Measurements from ENCODE around the gene FOXN4.

Gene FOXN4

DNA sequence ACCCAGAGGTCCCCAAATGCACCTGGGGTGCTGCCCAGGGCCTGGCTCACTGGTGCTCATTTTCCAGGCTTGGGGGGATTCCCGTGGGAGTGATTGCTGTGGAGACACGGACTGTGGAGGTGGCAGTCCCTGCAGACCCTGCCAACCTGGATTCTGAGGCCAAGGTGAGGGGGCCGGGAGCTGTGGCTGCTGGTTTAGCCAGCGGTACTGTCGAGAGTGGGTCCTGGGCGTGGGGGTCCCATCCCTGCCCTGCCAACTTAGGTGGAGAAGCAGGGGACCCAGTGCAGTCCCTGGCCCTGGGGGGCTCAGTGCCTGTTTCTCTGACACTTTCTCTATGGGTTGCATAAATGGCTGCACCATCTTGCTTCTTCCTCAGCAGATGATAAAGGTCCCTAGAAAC lies 50.9 kb downstream of the FOXN4 start:
- Mint-ChIP-seq H3K27me3 (no peaks in the 10 kb centered on the region), H3K27ac (no peak overlapping the region), H3K9me3 (peaks cover 6 to 9% of the 10 kb centered on the region in 2 donors), H3K4me1 (ENCODE audit: low read depth in 2 of 2) (no peaks in the 10 kb centered on the region), H3K4me3 (no peak overlapping the region), H3K36me3 (ENCODE audit: insufficient read depth) (peaks cover 7% of the 10 kb centered on the region)
- ATAC-seq (replicated peaks) (no peak), DNase-seq (no peak)

DNA sequence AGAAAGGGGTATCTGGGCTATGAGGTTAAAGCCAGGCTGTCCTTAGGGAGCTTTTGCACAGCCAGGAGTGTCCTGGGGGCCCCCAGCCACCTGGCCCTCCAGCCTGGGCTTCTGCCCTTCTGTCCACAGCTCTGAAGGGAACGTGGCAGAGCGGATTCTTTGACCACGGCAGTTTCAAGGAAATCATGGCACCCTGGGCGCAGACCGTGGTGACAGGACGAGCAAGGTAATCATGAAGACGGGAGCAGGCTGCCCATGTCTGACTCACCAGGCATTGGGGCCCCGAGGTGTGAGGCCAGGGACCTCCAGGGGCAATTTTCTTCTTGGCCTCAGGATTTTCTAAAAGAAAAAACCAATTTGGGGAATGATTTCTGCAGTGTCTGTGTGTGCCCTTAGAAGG lies 53.1 kb downstream of the FOXN4 start:
- Mint-ChIP-seq H3K36me3 (ENCODE audit: insufficient read depth) (peaks cover 8% of the 10 kb centered on the region), H3K27ac (no peak overlapping the region), H3K27me3 (no peaks in the 10 kb centered on the region), H3K4me3 (no peak overlapping the region), H3K4me1 (ENCODE audit: low read depth in 2 of 2) (no peaks in the 10 kb centered on the region), H3K9me3 (peaks cover 7 to 13% of the 10 kb centered on the region in 2 donors)
- ATAC-seq (replicated peaks): no peak
- DNase-seq: no peak

DNA sequence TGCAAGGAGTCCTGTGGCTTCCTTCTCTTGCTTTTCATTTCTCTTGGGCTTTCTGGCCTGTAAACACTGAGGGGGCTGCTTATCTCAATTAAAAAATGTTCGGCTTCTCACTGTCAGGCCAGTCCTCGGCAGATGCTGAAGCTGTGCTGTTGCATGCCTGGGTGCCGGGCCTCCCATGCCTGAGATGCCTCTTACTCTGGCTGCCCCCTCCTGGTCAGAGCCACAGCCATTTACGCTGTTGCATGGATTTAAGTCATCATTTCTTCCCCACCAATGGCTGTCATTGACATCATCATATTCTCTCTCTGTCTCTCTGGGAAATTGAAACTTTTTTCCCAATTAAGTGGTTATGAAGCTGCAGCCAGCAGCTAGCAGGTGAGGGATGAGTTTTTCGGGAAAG lies 53.7 kb downstream of the FOXN4 start:
- DNase-seq (no peak), ATAC-seq (replicated peaks) (no peak)
- Mint-ChIP-seq H3K36me3 (ENCODE audit: insufficient read depth) (peaks cover 8% of the 10 kb centered on the region), H3K4me3 (no peak overlapping the region), H3K27ac (no peak overlapping the region), H3K9me3 (peaks cover 7 to 13% of the 10 kb centered on the region in 2 donors), H3K4me1 (ENCODE audit: low read depth in 2 of 2) (no peaks in the 10 kb centered on the region), H3K27me3 (no peaks in the 10 kb centered on the region)

DNA sequence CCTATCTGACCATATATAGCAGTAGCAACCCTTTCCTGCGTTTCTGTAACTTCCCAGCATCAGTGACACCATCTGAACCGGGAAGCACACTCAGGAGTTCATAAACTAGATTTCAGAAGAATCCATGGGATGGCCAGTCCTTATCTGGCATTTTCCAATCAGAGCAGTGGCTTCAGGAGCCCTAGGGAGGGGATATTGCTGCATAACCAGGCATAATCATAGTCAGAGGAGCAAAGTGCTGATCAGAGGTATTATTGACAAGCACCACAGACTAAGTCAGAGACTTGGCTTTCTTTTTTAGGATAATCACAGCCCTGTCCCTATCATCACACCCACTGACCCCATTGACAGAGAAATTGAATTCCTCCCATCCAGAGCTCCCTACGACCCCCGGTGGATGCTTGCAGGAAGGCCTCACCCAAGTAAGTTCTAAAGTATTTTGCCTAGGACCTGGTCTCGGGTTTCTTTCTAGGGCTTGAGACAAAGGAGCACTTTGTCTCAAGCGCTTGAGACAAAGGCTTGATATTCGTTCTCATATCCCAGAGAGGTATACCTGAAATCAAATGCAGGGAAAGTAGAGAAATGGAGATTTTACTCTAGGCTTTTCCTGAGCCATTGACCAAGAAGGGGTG lies 55.1 kb downstream of the FOXN4 start:
- DNase-seq (no peak), ATAC-seq (replicated peaks) (no peak)
- H3K4me3 Mint-ChIP-seq: no peak overlapping the region
- no peak overlapping the region for H3K27ac Mint-ChIP-seq
- peaks cover 4% of the 10 kb centered on the region for H3K36me3 Mint-ChIP-seq (ENCODE audit: insufficient read depth)
- no peaks in the 10 kb centered on the region for H3K4me1 Mint-ChIP-seq (ENCODE audit: low read depth in 2 of 2)
- peaks cover 7 to 13% of the 10 kb centered on the region in 2 donors for H3K9me3 Mint-ChIP-seq
- no peaks in the 10 kb centered on the region for H3K27me3 Mint-ChIP-seq

DNA sequence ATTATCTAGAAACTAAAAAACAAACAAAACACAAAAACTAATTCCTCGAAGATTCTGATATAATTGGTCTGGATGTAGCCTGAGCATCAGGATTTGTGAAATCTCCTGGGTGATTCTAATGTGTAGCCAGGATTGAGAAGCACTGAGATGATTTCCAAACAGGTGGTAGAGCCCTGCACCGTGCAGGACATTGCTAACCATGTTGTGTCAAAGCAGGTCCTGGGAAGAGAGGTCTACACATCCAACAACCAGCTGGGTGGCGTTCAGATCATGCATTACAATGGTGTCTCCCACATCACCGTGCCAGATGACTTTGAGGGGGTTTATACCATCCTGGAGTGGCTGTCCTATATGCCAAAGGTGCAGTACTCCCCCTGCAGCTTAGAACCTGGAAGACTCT lies 56.3 kb downstream of the FOXN4 start:
- no peaks in the 10 kb centered on the region for H3K4me1 Mint-ChIP-seq (ENCODE audit: low read depth in 2 of 2)
- no peak overlapping the region for H3K4me3 Mint-ChIP-seq
- DNase-seq: no peak
- ATAC-seq (replicated peaks): no peak
- peaks cover 7 to 13% of the 10 kb centered on the region in 2 donors for H3K9me3 Mint-ChIP-seq
- H3K27ac Mint-ChIP-seq: no peak overlapping the region
- peaks cover 4% of the 10 kb centered on the region for H3K36me3 Mint-ChIP-seq (ENCODE audit: insufficient read depth)
- H3K27me3 Mint-ChIP-seq: no peaks in the 10 kb centered on the region

DNA sequence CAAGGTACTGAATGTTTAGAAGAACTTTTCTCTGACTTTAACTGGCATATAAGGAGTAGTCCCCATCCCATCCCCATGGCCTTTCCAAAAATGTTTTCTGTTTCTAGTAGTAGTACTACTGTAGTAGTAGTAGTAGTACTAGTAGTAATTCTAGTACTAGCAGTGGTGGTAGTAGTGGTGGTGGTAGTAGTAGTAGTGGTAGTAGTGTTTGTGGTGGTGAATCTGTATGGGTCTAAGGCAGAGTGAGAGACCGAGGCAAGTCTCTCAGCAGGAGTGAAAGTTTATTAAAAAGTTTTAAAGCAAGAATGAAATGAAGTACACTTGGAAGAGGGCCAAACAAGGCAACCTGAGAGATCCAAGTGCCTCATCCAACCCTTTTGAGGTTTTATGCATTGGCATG lies 58.6 kb downstream of the FOXN4 start:
- Mint-ChIP-seq H3K27ac (no peak overlapping the region), H3K4me3 (no peak overlapping the region), H3K9me3 (peaks cover 7 to 13% of the 10 kb centered on the region in 2 donors), H3K4me1 (ENCODE audit: low read depth in 2 of 2) (no peaks in the 10 kb centered on the region), H3K27me3 (no peaks in the 10 kb centered on the region), H3K36me3 (ENCODE audit: insufficient read depth) (peaks cover 8% of the 10 kb centered on the region)
- DNase-seq (no peak), ATAC-seq (replicated peaks) (no peak)

DNA sequence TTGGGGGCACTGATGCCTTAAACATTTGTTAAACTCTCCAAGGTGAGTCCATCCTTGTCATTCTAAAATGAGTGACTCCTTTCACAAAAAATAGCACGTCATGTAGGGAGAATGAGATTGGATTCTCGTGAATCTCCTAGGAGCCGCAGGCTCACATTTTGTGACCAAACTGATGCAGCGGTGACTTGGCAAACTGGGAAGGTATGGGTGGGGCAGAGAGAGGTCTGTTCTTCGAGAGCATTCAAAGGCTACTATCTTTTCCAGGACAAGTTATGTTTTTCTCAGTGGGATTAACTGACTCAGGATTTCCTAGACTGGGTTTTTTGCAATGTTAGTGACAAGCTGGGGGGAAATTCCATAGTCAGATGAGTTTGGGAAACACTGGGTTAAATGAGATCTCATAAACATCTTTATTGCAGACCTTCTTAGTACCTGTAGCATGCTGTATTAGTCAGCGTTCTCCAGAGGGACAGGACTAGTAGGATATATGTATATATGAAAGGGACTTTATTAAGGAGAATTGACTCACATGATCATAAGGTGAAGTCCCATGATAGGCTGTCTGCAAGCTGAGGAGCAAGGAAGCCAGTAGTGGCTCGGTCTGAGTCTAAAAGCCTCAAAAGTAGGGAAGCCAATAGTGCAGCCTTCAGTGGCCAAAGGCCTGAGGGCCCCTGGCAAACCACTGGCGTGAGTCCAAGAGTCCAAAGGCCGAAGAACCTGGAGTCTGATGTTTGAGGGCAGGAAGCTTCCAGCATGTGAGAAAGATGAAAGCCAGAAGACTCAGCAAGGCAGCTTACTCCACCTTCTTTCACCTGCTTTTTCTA lies 61.0 kb downstream of the FOXN4 start:
- peaks cover 0 to 2% of the 10 kb centered on the region in 2 donors for H3K9me3 Mint-ChIP-seq
- no peak overlapping the region for H3K27ac Mint-ChIP-seq
- H3K4me1 Mint-ChIP-seq (ENCODE audit: low read depth in 2 of 2): no peaks in the 10 kb centered on the region
- no peaks in the 10 kb centered on the region for H3K27me3 Mint-ChIP-seq
- no peak overlapping the region for H3K4me3 Mint-ChIP-seq
- H3K36me3 Mint-ChIP-seq (ENCODE audit: insufficient read depth): peaks cover 27% of the 10 kb centered on the region
- ATAC-seq (replicated peaks): no peak
- no peak for DNase-seq

DNA sequence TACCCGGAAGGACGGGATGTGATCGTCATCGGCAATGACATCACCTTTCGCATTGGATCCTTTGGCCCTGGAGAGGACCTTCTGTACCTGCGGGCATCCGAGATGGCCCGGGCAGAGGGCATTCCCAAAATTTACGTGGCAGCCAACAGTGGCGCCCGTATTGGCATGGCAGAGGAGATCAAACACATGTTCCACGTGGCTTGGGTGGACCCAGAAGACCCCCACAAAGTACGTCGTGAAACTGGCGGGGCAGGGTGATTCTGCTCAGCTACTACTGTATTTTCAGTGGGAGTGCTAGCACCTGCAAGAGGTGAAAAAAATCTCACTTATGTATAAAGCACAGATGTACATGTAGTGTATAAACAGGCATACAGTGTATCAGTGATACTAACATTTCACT lies 62.9 kb downstream of the FOXN4 start:
- H3K36me3 Mint-ChIP-seq (ENCODE audit: insufficient read depth): peaks cover 34% of the 10 kb centered on the region
- no peaks in the 10 kb centered on the region for H3K9me3 Mint-ChIP-seq
- ATAC-seq (replicated peaks): no peak
- DNase-seq: no peak
- H3K4me3 Mint-ChIP-seq: no peak overlapping the region
- no peaks in the 10 kb centered on the region for H3K4me1 Mint-ChIP-seq (ENCODE audit: low read depth in 2 of 2)
- H3K27me3 Mint-ChIP-seq: no peaks in the 10 kb centered on the region
- no peak overlapping the region for H3K27ac Mint-ChIP-seq

DNA sequence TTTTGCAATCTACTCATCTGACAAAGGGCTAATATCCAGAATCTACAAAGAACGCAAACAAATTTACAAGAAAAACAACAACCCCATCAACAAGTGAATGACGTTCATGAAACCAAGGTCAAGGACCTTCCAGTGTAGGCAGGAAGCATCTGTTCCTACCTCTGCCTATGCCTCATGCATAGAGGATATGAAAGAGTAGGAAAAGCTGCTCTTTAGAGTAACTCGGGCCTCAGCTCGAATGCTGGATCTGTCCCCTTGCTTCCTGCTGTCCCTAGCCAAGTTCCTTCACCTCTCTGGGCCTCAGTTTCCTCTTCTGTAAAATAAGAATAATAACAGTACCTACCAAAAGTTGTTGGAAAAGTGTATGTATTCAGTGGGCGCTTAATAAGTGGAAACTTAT lies 65.0 kb downstream of the FOXN4 start:
- no peaks in the 10 kb centered on the region for H3K27me3 Mint-ChIP-seq
- H3K27ac Mint-ChIP-seq: no peak overlapping the region
- H3K9me3 Mint-ChIP-seq: no peaks in the 10 kb centered on the region
- ATAC-seq (replicated peaks): no peak
- no peak overlapping the region for H3K4me3 Mint-ChIP-seq
- H3K4me1 Mint-ChIP-seq (ENCODE audit: low read depth in 2 of 2): no peaks in the 10 kb centered on the region
- peaks cover 39% of the 10 kb centered on the region for H3K36me3 Mint-ChIP-seq (ENCODE audit: insufficient read depth)
- no peak for DNase-seq

DNA sequence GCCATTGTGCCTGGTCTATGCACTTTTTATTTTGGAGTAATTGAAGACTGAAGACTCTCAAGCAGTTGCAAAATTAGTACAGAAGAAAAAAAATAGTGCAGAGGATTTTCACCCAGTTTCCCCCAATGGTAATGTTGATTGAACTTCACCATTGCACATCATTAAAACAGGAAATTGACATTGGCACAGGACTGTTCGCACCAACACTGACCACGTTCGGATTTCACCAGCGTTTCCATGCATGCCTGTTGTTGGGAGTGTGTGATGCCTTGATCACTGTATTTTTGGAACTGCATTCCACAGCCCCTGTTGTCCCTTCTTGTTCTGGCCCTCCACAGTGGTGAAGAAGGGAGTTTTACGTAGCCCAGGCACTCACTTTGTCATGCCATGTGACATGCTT lies 67.1 kb downstream of the FOXN4 start:
- Mint-ChIP-seq H3K27ac (no peak overlapping the region), H3K36me3 (ENCODE audit: insufficient read depth) (peaks cover 47% of the 10 kb centered on the region), H3K27me3 (no peaks in the 10 kb centered on the region), H3K4me1 (ENCODE audit: low read depth in 2 of 2) (no peaks in the 10 kb centered on the region), H3K4me3 (no peak overlapping the region), H3K9me3 (no peaks in the 10 kb centered on the region)
- ATAC-seq (replicated peaks) (no peak), DNase-seq (no peak)

DNA sequence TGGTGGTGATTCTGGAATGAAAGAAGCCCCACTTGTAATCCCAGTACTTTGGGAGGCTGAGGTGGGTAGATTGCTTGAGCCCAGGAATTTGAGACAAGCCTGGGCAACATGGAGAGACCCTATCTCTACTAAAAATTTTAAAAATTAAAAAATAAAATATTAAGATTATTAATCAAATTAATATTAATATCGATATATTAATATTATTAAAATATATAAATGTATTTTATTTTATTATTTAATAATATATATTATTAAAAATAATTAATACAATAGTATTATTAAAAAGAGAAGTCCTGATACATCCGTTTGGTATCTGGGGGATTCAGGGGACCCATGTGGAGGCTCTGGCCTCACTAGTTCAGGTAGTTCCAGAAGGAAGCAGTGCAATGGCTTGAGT lies 68.7 kb downstream of the FOXN4 start:
- DNase-seq: no peak
- no peak overlapping the region for H3K27ac Mint-ChIP-seq
- H3K9me3 Mint-ChIP-seq: no peaks in the 10 kb centered on the region
- no peak for ATAC-seq (replicated peaks)
- H3K4me3 Mint-ChIP-seq: no peak overlapping the region
- no peaks in the 10 kb centered on the region for H3K27me3 Mint-ChIP-seq
- H3K4me1 Mint-ChIP-seq (ENCODE audit: low read depth in 2 of 2): no peaks in the 10 kb centered on the region
- H3K36me3 Mint-ChIP-seq (ENCODE audit: insufficient read depth): peaks cover 46% of the 10 kb centered on the region

DNA sequence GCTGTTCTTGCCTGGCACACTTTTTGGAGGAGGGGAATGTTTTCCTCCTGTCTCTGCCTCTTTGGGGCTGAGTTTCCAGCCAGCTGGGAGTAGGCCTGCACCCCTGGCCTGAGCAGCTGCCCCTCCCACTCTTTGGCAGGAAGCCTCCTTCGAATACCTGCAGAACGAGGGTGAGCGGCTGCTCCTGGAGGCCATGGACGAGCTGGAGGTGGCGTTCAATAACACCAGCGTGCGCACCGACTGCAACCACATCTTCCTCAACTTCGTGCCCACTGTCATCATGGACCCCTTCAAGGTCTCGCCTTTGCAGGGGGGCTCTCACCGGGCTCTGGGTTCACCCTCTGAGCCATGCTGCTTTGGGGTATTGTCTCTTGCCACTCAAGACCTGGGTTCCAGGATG lies 69.4 kb downstream of the FOXN4 start:
- Mint-ChIP-seq H3K36me3 (ENCODE audit: insufficient read depth) (peaks cover 44% of the 10 kb centered on the region), H3K4me3 (no peak overlapping the region), H3K9me3 (no peaks in the 10 kb centered on the region), H3K27ac (no peak overlapping the region), H3K4me1 (ENCODE audit: low read depth in 2 of 2) (no peaks in the 10 kb centered on the region), H3K27me3 (no peaks in the 10 kb centered on the region)
- no peak for DNase-seq
- no peak for ATAC-seq (replicated peaks)

DNA sequence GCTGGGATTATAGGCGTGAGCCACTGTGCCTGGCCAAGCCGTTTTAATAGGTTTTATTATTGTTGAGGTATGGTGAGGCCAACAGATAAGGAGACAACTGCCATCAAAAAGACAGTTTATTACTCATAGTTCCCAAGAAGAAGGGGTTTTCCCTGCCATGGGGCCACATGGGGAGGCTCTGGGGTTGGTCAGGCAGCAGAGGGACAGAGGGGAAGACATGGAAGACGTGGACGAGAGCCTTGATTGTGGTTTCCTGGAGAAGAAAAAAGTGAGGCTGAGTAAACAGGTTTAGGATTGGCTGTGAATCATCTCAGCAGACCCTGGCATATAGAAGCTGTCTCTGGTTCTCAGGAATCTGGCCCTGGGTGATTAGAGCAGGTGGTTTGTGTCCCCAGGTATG lies 69.9 kb downstream of the FOXN4 start:
- no peak for ATAC-seq (replicated peaks)
- H3K27me3 Mint-ChIP-seq: no peaks in the 10 kb centered on the region
- no peaks in the 10 kb centered on the region for H3K4me1 Mint-ChIP-seq (ENCODE audit: low read depth in 2 of 2)
- H3K4me3 Mint-ChIP-seq: no peak overlapping the region
- H3K36me3 Mint-ChIP-seq (ENCODE audit: insufficient read depth): peaks cover 39% of the 10 kb centered on the region
- H3K27ac Mint-ChIP-seq: no peak overlapping the region
- no peak for DNase-seq
- no peaks in the 10 kb centered on the region for H3K9me3 Mint-ChIP-seq

DNA sequence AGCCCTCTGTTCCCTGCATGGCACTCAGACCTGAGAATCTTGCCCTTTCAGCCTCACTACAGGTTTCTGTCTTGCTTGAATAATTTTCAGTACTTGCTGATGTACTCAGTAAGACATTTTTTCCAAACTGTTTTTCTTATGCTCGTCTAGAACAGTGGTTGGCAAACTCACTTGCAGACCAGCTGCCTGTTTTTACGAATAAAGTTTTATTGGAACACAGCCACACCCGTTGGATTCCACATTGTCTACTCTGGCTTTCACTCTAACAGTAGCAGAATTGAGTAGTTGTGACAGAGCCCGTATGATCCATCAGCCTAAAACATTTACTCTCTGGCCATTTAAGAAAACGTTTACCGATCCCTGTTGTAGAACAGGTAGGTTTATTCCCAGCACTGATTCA lies 72.8 kb downstream of the FOXN4 start:
- H3K4me1 Mint-ChIP-seq (ENCODE audit: low read depth in 2 of 2): no peaks in the 10 kb centered on the region
- H3K4me3 Mint-ChIP-seq: no peak overlapping the region
- no peaks in the 10 kb centered on the region for H3K27me3 Mint-ChIP-seq
- ATAC-seq (replicated peaks) (no peak), DNase-seq (no peak)
- H3K9me3 Mint-ChIP-seq: no peaks in the 10 kb centered on the region
- H3K27ac Mint-ChIP-seq: no peak overlapping the region
- peaks cover 21% of the 10 kb centered on the region for H3K36me3 Mint-ChIP-seq (ENCODE audit: insufficient read depth)

Data from effector memory CD8-positive, alpha-beta T cell (primary cell).